ENCODE data around the gene OR2H2. TPM values are rescaled to one million over a fixed set of nuclear protein-coding genes. Genes with fewer than 3 reads are reported as not detected.

Gene OR2H2
- total RNA-seq, 2 experiments from 2014 or later: not detected

DNA sequence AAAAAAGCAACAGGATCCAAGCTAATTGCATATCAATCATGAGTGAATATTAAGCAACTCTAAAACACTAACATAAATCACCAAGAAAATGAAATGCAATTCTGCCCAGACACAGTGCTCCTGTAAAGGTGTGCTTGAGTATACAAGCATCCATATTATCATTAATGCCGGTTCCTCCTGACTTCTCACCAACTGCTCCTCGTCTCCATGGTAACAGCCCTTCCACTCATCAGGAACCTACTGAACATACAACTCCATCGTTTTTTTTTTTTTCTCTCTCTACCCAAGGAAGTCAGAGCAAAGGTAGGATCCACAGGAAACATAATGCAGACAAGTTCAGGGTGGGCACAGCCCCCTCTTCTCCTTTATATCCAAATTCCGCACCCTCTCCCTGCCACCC, 35.7 kb downstream of the OR2H2 start:
- no peak for DNase-seq (ENCODE audit: low spot score)
- H3K4me2 ChIP-seq (ENCODE audit: low read length): no peak overlapping the region
- no peak overlapping the region for H2AFZ ChIP-seq (ENCODE audit: low read length)
- H3K27ac ChIP-seq (ENCODE audit: low read depth, low read length, poor library complexity, severe bottlenecking): no peak overlapping the region
- peaks cover 7% of the 10 kb centered on the region; the same call in 1 of the 2 replicates for H3K36me3 ChIP-seq (ENCODE audit: insufficient read depth, low read length)
- POLR2A ChIA-PET: interaction anchor here (0.8 kb wide), 1 partner anchor 30 kb away, joined by 3 read pairs; no protein-coding TSS in a partner anchor
- no TSS peak for BruUV-seq (replicated peaks)
- no peaks in the 10 kb centered on the region for H3K79me2 ChIP-seq (ENCODE audit: insufficient read depth, low read depth, low read length)
- H3K4me1 ChIP-seq (ENCODE audit: insufficient read depth, low read length, poor library complexity, severe bottlenecking): no peaks in the 10 kb centered on the region
- TF ChIP-seq, protein P1, sequence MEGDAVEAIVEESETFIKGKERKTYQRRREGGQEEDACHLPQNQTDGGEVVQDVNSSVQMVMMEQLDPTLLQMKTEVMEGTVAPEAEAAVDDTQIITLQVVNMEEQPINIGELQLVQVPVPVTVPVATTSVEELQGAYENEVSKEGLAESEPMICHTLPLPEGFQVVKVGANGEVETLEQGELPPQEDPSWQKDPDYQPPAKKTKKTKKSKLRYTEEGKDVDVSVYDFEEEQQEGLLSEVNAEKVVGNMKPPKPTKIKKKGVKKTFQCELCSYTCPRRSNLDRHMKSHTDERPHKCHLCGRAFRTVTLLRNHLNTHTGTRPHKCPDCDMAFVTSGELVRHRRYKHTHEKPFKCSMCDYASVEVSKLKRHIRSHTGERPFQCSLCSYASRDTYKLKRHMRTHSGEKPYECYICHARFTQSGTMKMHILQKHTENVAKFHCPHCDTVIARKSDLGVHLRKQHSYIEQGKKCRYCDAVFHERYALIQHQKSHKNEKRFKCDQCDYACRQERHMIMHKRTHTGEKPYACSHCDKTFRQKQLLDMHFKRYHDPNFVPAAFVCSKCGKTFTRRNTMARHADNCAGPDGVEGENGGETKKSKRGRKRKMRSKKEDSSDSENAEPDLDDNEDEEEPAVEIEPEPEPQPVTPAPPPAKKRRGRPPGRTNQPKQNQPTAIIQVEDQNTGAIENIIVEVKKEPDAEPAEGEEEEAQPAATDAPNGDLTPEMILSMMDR (conservative IDR thresholded peaks at IDR 0.05; ENCODE audit: low read length): no peak
- no peak for TF ChIP-seq EZH2phosphoT487 (IDR thresholded peaks at IDR 0.05; ENCODE audit: borderline replicate concordance, low read depth, low read length)
- CTCF ChIA-PET (ENCODE audit: unreplicated experiment): interaction anchor here (0.6 kb wide), 1 partner anchor 33 kb away, joined by 3 read pairs; no protein-coding TSS in a partner anchor
- intact Hi-C loops (cut with micrococcal nuclease; ENCODE audit: unreplicated experiment): no loop called here
- no peak overlapping the region for H3K4me3 ChIP-seq (ENCODE audit: low read depth, low read length, poor library complexity, severe bottlenecking)
- no peaks in the 10 kb centered on the region for H4K20me1 ChIP-seq (ENCODE audit: insufficient read depth, low read length)
- H3K9me3 ChIP-seq (ENCODE audit: low read length): no peaks in the 10 kb centered on the region
- H3K9me2 ChIP-seq (ENCODE audit: insufficient read depth, low read length): no peaks in the 10 kb centered on the region

DNA sequence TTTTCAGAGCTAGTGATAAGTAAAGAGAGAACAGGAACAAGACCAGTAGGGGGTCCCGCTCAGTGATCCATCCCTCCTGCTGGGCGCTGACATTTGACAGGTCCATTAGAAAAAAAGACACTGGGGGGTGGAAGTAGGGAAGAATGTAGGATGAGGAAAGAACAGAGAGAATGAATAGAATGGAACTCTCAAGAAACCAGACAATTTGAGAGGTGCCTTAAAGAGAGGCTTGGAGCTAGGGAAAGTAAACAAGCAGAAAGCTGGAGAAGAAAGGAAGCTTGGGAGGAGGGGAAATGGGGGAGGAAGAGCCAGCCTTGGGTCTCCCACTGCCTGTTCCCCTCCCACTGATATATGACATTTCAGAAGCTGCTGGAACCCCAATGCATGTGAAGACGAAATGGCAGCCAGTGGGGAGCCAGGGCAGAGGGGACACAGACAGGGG, 39.6 kb downstream of the OR2H2 start:
- POLR2A ChIA-PET: no interaction called here
- Histone ChIP-seq H4K20me1 (ENCODE audit: insufficient read depth, low read length) (no peaks in the 10 kb centered on the region; the same call in 1 of the 2 replicates), H3K4me1 (ENCODE audit: insufficient read depth, low read length, poor library complexity, severe bottlenecking) (peaks cover 8% of the 10 kb centered on the region), H3K36me3 (ENCODE audit: insufficient read depth, low read length) (peaks cover 4% of the 10 kb centered on the region; the same call in 1 of the 2 replicates), H3K79me2 (ENCODE audit: insufficient read depth, low read depth, low read length) (no peaks in the 10 kb centered on the region), H2AFZ (ENCODE audit: low read length) (no peak overlapping the region), H3K27ac (ENCODE audit: low read depth, low read length, poor library complexity, severe bottlenecking) (no peak overlapping the region), H3K9me2 (ENCODE audit: insufficient read depth, low read length) (no peaks in the 10 kb centered on the region), H3K9me3 (ENCODE audit: low read length) (no peaks in the 10 kb centered on the region), H3K4me3 (ENCODE audit: low read depth, low read length, poor library complexity, severe bottlenecking) (no peak overlapping the region), H3K4me2 (ENCODE audit: low read length) (no peak overlapping the region)
- TF ChIP-seq EZH2phosphoT487 (IDR thresholded peaks at IDR 0.05; ENCODE audit: borderline replicate concordance, low read depth, low read length): no peak
- TF ChIP-seq, protein P1 (conservative IDR thresholded peaks at IDR 0.05; ENCODE audit: low read length): no peak
- no peak for DNase-seq (ENCODE audit: low spot score)
- intact Hi-C loops (cut with micrococcal nuclease; ENCODE audit: unreplicated experiment): no loop called here
- no TSS peak for BruUV-seq (replicated peaks)
- CTCF ChIA-PET (ENCODE audit: unreplicated experiment): no interaction called here

DNA sequence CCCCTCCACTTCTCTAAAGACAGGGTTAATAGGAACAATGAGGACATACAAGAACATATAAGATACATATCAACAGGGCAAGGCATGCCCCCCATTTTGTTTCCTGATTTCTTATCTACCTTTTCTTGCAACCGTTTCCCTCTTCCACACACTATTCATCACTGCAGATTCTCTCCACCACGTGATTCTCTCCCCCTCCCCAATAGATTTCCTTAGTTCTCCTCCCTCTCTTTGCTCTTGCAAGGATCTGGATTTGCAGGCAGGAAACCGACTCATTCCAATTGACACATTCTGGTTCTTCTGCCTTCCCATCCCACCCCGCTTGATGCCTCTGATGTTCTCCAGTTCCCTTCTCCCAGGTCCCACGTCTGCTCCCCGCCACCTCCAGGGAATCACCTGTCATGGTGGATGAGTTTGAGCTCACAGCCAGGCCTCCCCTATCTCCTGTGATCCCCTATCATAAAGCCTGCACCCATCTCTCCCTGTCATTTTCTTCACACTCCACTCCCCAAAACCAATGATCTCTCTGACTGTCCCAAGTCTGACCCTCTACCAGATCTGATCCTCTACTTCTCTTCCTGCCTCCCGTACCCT, 40.5 kb downstream of the OR2H2 start:
- CTCF ChIA-PET (ENCODE audit: unreplicated experiment): interaction anchor here (0.6 kb wide), 1 partner anchor 21 kb away, joined by 3 read pairs; no protein-coding TSS in a partner anchor
- no peak for DNase-seq (ENCODE audit: low spot score)
- H3K27ac ChIP-seq (ENCODE audit: low read depth, low read length, poor library complexity, severe bottlenecking): no peak overlapping the region
- H3K4me3 ChIP-seq (ENCODE audit: low read depth, low read length, poor library complexity, severe bottlenecking): no peak overlapping the region
- H3K9me3 ChIP-seq (ENCODE audit: low read length): no peaks in the 10 kb centered on the region
- no TSS peak for BruUV-seq (replicated peaks)
- H3K36me3 ChIP-seq (ENCODE audit: insufficient read depth, low read length): no peaks in the 10 kb centered on the region
- TF ChIP-seq EZH2phosphoT487 (IDR thresholded peaks at IDR 0.05; ENCODE audit: borderline replicate concordance, low read depth, low read length): no peak
- TF ChIP-seq, protein P1 (conservative IDR thresholded peaks at IDR 0.05; ENCODE audit: low read length): no peak
- no peak overlapping the region for H2AFZ ChIP-seq (ENCODE audit: low read length)
- POLR2A ChIA-PET: no interaction called here
- no peaks in the 10 kb centered on the region; the same call in 1 of the 2 replicates for H4K20me1 ChIP-seq (ENCODE audit: insufficient read depth, low read length)
- no peak overlapping the region for H3K4me2 ChIP-seq (ENCODE audit: low read length)
- intact Hi-C loops (cut with micrococcal nuclease; ENCODE audit: unreplicated experiment): no loop called here
- H3K79me2 ChIP-seq (ENCODE audit: insufficient read depth, low read depth, low read length): no peaks in the 10 kb centered on the region
- H3K9me2 ChIP-seq (ENCODE audit: insufficient read depth, low read length): no peaks in the 10 kb centered on the region
- peaks cover 15% of the 10 kb centered on the region for H3K4me1 ChIP-seq (ENCODE audit: insufficient read depth, low read length, poor library complexity, severe bottlenecking)
